H1 (cell line): ENCODE measurements around the gene RTTN. TPM values are rescaled to one million over a fixed set of nuclear protein-coding genes. Genes with fewer than 3 reads are reported as not detected.

Source experiments
- CTCF ChIA-PET: fragments of 300-600 bp; sonication (Branson Sonifier 250); formaldehyde crosslinking; loops from one replicate; lab custom pipeline; 2021; ENCODE audit not compliant: partially characterized antibody; lab: Charles Lee
- POLR2A ChIA-PET: fragments of 300-600 bp; sonication (Branson Sonifier 250); formaldehyde crosslinking; loops from one replicate; lab custom pipeline; 2021; ENCODE audit warnings: inconsistent platforms; ENCODE audit not compliant: partially characterized antibody; lab: Charles Lee
- DNase-seq, 2 experiments: peaks; one replicate each; pipeline versions ENCODE4 v3.0.0 to v3.0.0-alpha.2; 2010 to 2022; ENCODE audit warnings: low spot score in 2 of 2, low read depth in 1 of 2, mixed read lengths in 1 of 2
- FAIRE-seq: peaks from 2 replicates; lab custom pipeline; 2011; peaks lifted over from hg19 to GRCh38; lab: Jason Lieb, UNC
- H2AFZ ChIP-seq: 2 replicates; pipeline ENCODE4 v1.8.1; 2012; ENCODE audit warnings: low read length, inconsistent platforms
- H2AK5ac ChIP-seq: 2 replicates; pipeline ENCODE4 v1.6.1; 2013; ENCODE audit warnings: low read depth, low read length
- H2BK120ac ChIP-seq: replicated peaks from 2 replicates; pipeline ENCODE3; 2013; ENCODE audit warnings: low read depth, low read length, inconsistent platforms
- H2BK12ac ChIP-seq: 2 replicates; pipeline ENCODE4 v1.6.1; 2013; ENCODE audit warnings: low read depth, low read length
- H2BK15ac ChIP-seq: 2 replicates; pipeline ENCODE4 v1.6.1; 2013; ENCODE audit warnings: low read length
- H2BK20ac ChIP-seq: 2 replicates; pipeline ENCODE4 v1.6.1; 2013; ENCODE audit warnings: low read length
- H2BK5ac ChIP-seq: 2 replicates; pipeline ENCODE4 v1.6.1; 2013; ENCODE audit warnings: low read depth, low read length
- H3K14ac ChIP-seq: 2 replicates; pipeline ENCODE4 v1.6.1; 2013; ENCODE audit warnings: inconsistent platforms; ENCODE audit not compliant: insufficient read length
- H3K18ac ChIP-seq: 2 replicates; pipeline ENCODE4 v1.6.1; 2013; ENCODE audit warnings: low read length; ENCODE audit errors: extremely low read depth
- H3K23ac ChIP-seq: 2 replicates; pipeline ENCODE4 v1.6.1; 2013; ENCODE audit warnings: inconsistent platforms; ENCODE audit not compliant: insufficient read length
- H3K23me2 ChIP-seq: 2 replicates; pipeline ENCODE4 v1.6.1; 2013; ENCODE audit warnings: low read depth, low read length
- H3K27ac ChIP-seq: 2 replicates; pipeline ENCODE4 v1.6.1; 2011; ENCODE audit warnings: low read depth, low read length, inconsistent platforms
- H3K27me3 ChIP-seq, 4 experiments: replicated peaks in 1 of 4; 1 replicate in 1 of 4; 2 replicates in 3 of 4; pipeline versions ENCODE4 v1.6.1 to v1.8.1; 2011 to 2013; ENCODE audit warnings: low read length in 3 of 4, mild to moderate bottlenecking in 3 of 4, inconsistent platforms in 2 of 4, mixed read lengths in 2 of 4, moderate library complexity in 1 of 4; ENCODE audit not compliant: control insufficient read depth in 3 of 4, insufficient read depth in 3 of 4; ENCODE audit errors: extremely low read depth in 1 of 4
- H3K36me3 ChIP-seq, 4 experiments: 2 replicates each; pipeline versions ENCODE4 v1.6.1 to v1.8.1; 2011 to 2013; ENCODE audit warnings: mild to moderate bottlenecking in 4 of 4, low read length in 3 of 4, moderate library complexity in 2 of 4, control low read depth in 1 of 4, inconsistent platforms in 1 of 4; ENCODE audit not compliant: insufficient read depth in 4 of 4, control insufficient read depth in 2 of 4
- H3K4ac ChIP-seq: replicated peaks from 2 replicates; pipeline ENCODE3; 2013; ENCODE audit warnings: low read length, low read depth, mixed read lengths, inconsistent platforms; ENCODE audit not compliant: insufficient read length
- H3K4me1 ChIP-seq, 4 experiments: replicated peaks in 1 of 4; 1 replicate in 1 of 4; 2 replicates in 3 of 4; pipeline versions ENCODE4 v1.6.1 to v1.8.1; 2011 to 2013; ENCODE audit warnings: low read length in 3 of 4, inconsistent platforms in 2 of 4, mixed read lengths in 1 of 4; ENCODE audit not compliant: insufficient read depth in 4 of 4, control insufficient read depth in 3 of 4
- H3K4me2 ChIP-seq, 2 experiments: 2 replicates each; pipeline versions ENCODE4 v1.6.1 to v1.8.1; 2011 to 2013; ENCODE audit warnings: low read depth in 2 of 2, low read length in 2 of 2, control low read depth in 1 of 2, inconsistent platforms in 1 of 2, mild to moderate bottlenecking in 1 of 2; ENCODE audit not compliant: insufficient read depth in 1 of 2
- H3K4me3 ChIP-seq, 4 experiments: fragments of 200-600, 300-600 bp in 1 of 4; sonication (generic), shearing (Covaris generic), sonication (Bioruptor Twin) in 1 of 4; 2 replicates each; pipeline versions ENCODE4 v1.5.1 to v1.8.1; 2011 to 2016; ENCODE audit warnings: low read length in 4 of 4, low read depth in 3 of 4, control low read depth in 2 of 4, inconsistent platforms in 2 of 4, mild to moderate bottlenecking in 2 of 4, mixed read lengths in 1 of 4, moderate library complexity in 1 of 4; ENCODE audit not compliant: insufficient read depth in 2 of 4; ENCODE audit errors: extremely low read depth in 1 of 4
- H3K56ac ChIP-seq: replicated peaks from 2 replicates; pipeline ENCODE3; 2013; ENCODE audit warnings: low read depth, mild to moderate bottlenecking, mixed read lengths, low read length, inconsistent platforms; ENCODE audit not compliant: insufficient read length
- H3K79me1 ChIP-seq: 2 replicates; pipeline ENCODE4 v1.6.1; 2013; ENCODE audit warnings: low read depth, low read length, control low read depth
- H3K79me2 ChIP-seq, 2 experiments: 2 replicates each; pipeline versions ENCODE4 v1.6.1 to v1.8.1; 2012 to 2013; ENCODE audit warnings: low read length in 2 of 2, mild to moderate bottlenecking in 2 of 2, inconsistent platforms in 1 of 2; ENCODE audit not compliant: insufficient read depth in 2 of 2, control insufficient read depth in 1 of 2
- H3K9ac ChIP-seq, 4 experiments: replicated peaks in 1 of 4; 1 replicate in 1 of 4; 2 replicates in 3 of 4; pipeline versions ENCODE4 v1.6.1 to v1.8.1; 2011 to 2013; ENCODE audit warnings: low read depth in 3 of 4, low read length in 3 of 4, control low read depth in 2 of 4, mild to moderate bottlenecking in 2 of 4, moderate library complexity in 2 of 4, inconsistent platforms in 1 of 4; ENCODE audit errors: extremely low read depth in 1 of 4
- H3K9me3 ChIP-seq, 2 experiments: 2 replicates each; pipeline versions ENCODE4 v1.6.1 to v1.8.1; 2012 to 2013; ENCODE audit warnings: mild to moderate bottlenecking in 2 of 2, moderate library complexity in 2 of 2, control low read depth in 1 of 2, inconsistent platforms in 1 of 2, low read depth in 1 of 2, low read length in 1 of 2, mixed read lengths in 1 of 2; ENCODE audit not compliant: insufficient read depth in 2 of 2
- H4K20me1 ChIP-seq, 2 experiments: replicated peaks in 1 of 2; 2 replicates each; pipeline versions ENCODE3 to v1.8.1; 2011 to 2013; ENCODE audit warnings: inconsistent platforms in 2 of 2, low read length in 2 of 2, mild to moderate bottlenecking in 1 of 2; ENCODE audit not compliant: insufficient read depth in 2 of 2, control insufficient read depth in 1 of 2
- H4K5ac ChIP-seq: 2 replicates; pipeline ENCODE4 v1.6.1; 2013; ENCODE audit warnings: low read length, low read depth, mixed read lengths, inconsistent platforms; ENCODE audit not compliant: insufficient read length
- H4K8ac ChIP-seq: 2 replicates; pipeline ENCODE4 v1.8.0; 2013; ENCODE audit warnings: mild to moderate bottlenecking, moderate library complexity, low read length, inconsistent platforms; ENCODE audit not compliant: insufficient read depth; ENCODE audit errors: extremely low read depth
- H4K91ac ChIP-seq: replicated peaks from 2 replicates; pipeline ENCODE3; 2013; ENCODE audit warnings: low read length, mixed read lengths, inconsistent platforms; ENCODE audit not compliant: insufficient read length
- CBX5 ChIP-seq: fragments of 300-800, 300-1000 bp; sonication (generic); IDR thresholded peaks from 2 replicates; pipeline ENCODE4 v1.7.1; 2016; ENCODE audit warnings: antibody characterized with exemption, low read length, low read depth
- CBX8 ChIP-seq: fragments of 300-800, 300-1000 bp; sonication (generic); IDR thresholded peaks from 2 replicates; pipeline ENCODE4 v1.7.1; 2016; ENCODE audit warnings: low read depth, low read length, borderline replicate concordance
- CEBPB ChIP-seq: IDR thresholded peaks from 2 replicates; pipeline ENCODE4 v1.6.1; 2012; ENCODE audit warnings: low read depth, low read length
- CHD2 ChIP-seq: IDR thresholded peaks from 2 replicates; pipeline ENCODE4 v1.6.1; 2012; ENCODE audit warnings: low read length, improper control_type of control experiment
- EP300 ChIP-seq, 2 experiments: IDR thresholded peaks; 1 replicate in 1 of 2; 2 replicates in 1 of 2; pipeline ENCODE4 v1.6.1; 2011 to 2012; ENCODE audit warnings: low read depth in 2 of 2, low read length in 2 of 2, mild to moderate bottlenecking in 2 of 2, borderline replicate concordance in 1 of 2, inconsistent platforms in 1 of 2, moderate library complexity in 1 of 2
- GTF2F1 ChIP-seq: IDR thresholded peaks from 2 replicates; pipeline ENCODE4 v1.6.1; 2012; ENCODE audit warnings: low read depth, low read length, improper control_type of control experiment, borderline replicate concordance
- JUND ChIP-seq: IDR thresholded peaks from 2 replicates; pipeline ENCODE4 v1.6.1; 2011; ENCODE audit warnings: mild to moderate bottlenecking, improper control_type of control experiment, low read length
- RFX5 ChIP-seq: IDR thresholded peaks from 2 replicates; pipeline ENCODE4 v1.6.1; 2011; ENCODE audit warnings: low read depth, low read length, improper control_type of control experiment, borderline replicate concordance
- SAP30 ChIP-seq: fragments of 300-600 bp; sonication (generic); IDR thresholded peaks from 2 replicates; pipeline ENCODE4 v1.7.1; 2012; ENCODE audit warnings: low read length, moderate library complexity, mild to moderate bottlenecking, inconsistent platforms; ENCODE audit not compliant: insufficient read depth, insufficient replicate concordance
- WGBS, 2 experiments: shearing (Covaris generic) in 1 of 2; methylation state at CpG; one replicate each; pipeline versions ENCODE4 v1.1.6 to v1.1.7; 2013 to 2015; ENCODE audit warnings: low lambda C conversion rate in 2 of 2, mixed read lengths in 2 of 2, inconsistent platforms in 1 of 2, low coverage in 1 of 2, missing lambda C conversion rate in 1 of 2; ENCODE audit not compliant: insufficient replicate concordance in 2 of 2, insufficient coverage in 1 of 2, insufficient read length in 1 of 2; ENCODE audit errors: extremely low coverage in 1 of 2, missing lambda C conversion rate in 1 of 2; 5-methylcytosine and 5-hydroxymethylcytosine counted together
- polyA plus RNA-seq, 7 experiments: library from polyadenylated mRNA; depleted of rRNA in 3 of 7; stranded (reverse) in 5 of 7; unstranded in 2 of 7; fragments of >200 nt in 5 of 7; fragments of 200-250 nt in 2 of 7; gene quantifications; 1 replicate in 5 of 7; 2 replicates in 1 of 7; 4 replicates in 1 of 7; pipeline versions ENCODE4 v1.2.1 to v1.2.3, GENCODE V29; 2011 to 2013; ENCODE audit warnings: missing spikeins in 2 of 7, mixed read lengths in 2 of 7
- total RNA-seq: library from RNA; stranded (reverse); fragmentation: NEBNext Ultra II Directional; extraction: Animal tissue kit (Norgen Biotek cat#: 25700); gene quantifications from 2 replicates; pipeline ENCODE4 v1.2.1, GENCODE V29; 2021
- TF ChIP-seq, protein P1 (sequence below): IDR thresholded peaks from 2 replicates; pipeline ENCODE4 v1.6.1; 2011; ENCODE audit warnings: low read depth, mild to moderate bottlenecking, low read length; ENCODE audit not compliant: insufficient read depth
- TF ChIP-seq, protein P2 (sequence below): IDR thresholded peaks from 2 replicates; pipeline ENCODE4 v1.6.1; 2011; ENCODE audit warnings: low read length, improper control_type of control experiment
- TF ChIP-seq, protein P3 (sequence below): IDR thresholded peaks from 2 replicates; pipeline ENCODE4 v1.6.1; 2012; ENCODE audit warnings: inconsistent platforms

RTTN gene
- total and polyA plus RNA-seq, 2 of the 8 experiments (the other 6 are each of a cell fraction or from before 2014, with no cell fraction given) = 9.1 to 21.4 TPM

DNA sequence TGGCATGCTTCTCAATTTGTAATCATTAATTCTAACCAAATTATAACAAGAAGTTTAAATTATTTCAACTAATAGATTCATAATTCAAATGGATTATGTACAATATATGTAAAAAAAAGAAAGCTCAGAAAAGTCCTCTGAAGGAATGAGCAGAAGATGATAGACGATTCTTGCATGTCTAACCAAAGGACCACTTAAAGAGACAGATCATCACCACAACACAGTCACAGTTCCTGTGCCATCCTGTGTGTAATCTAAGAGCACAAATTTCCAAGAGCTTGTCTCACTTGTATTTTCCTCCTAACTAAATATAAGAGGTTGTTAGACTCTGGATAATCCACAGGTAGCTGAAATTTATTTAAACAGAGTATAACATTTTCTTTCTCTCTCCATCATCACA lies 135.5 kb downstream of the RTTN start:
- no peak overlapping the region for H2BK15ac ChIP-seq
- H4K91ac ChIP-seq = no peak overlapping the region
- H3K27ac ChIP-seq = no peak overlapping the region
- no peak overlapping the region for H3K4ac ChIP-seq
- no peak overlapping the region for H2AFZ ChIP-seq
- H3K79me2 ChIP-seq = no peaks in the 10 kb centered on the region
- no peak overlapping the region for H3K18ac ChIP-seq
- H3K4me2 ChIP-seq = no peak overlapping the region
- H2AK5ac ChIP-seq = no peak overlapping the region
- POLR2A ChIA-PET = no interaction called here
- no peaks in the 10 kb centered on the region for H4K20me1 ChIP-seq
- H3K23ac ChIP-seq = no peak overlapping the region
- H4K5ac ChIP-seq = no peak overlapping the region
- H3K14ac ChIP-seq = no peak overlapping the region
- no peaks in the 10 kb centered on the region for H3K36me3 ChIP-seq
- no peak overlapping the region for H4K8ac ChIP-seq
- DNase-seq (no peak), FAIRE-seq (no peak)
- H3K27me3 ChIP-seq = peaks cover 0 to 1% (median 0%) of the 10 kb centered on the region in 4 experiments; a peak in 1 of 7 replicates
- no peak overlapping the region for H3K56ac ChIP-seq
- no peak overlapping the region for H2BK120ac ChIP-seq
- H2BK5ac ChIP-seq = no peak overlapping the region
- H2BK20ac ChIP-seq = no peak overlapping the region
- H2BK12ac ChIP-seq = no peak overlapping the region
- no peak overlapping the region for H3K4me3 ChIP-seq
- CTCF ChIA-PET = interaction anchor here (1.2 to 2.9 kb wide), 2 partner anchors 10 to 16 kb away, joined by 3 to 10 read pairs; no protein-coding TSS in a partner anchor
- H3K9ac ChIP-seq = no peak overlapping the region
- no peaks in the 10 kb centered on the region for H3K9me3 ChIP-seq
- H3K4me1 ChIP-seq = no peaks in the 10 kb centered on the region
- no peaks in the 10 kb centered on the region for H3K23me2 ChIP-seq
- H3K79me1 ChIP-seq = no peaks in the 10 kb centered on the region
- 100% methylated on average over 1 of the region's 1 CpG; no CpG with 5 or more reads in 1 of the 2 experiments for WGBS, 2 experiments
- TF ChIP-seq CHD2 = no peak
- TF ChIP-seq GTF2F1 = no peak
- no peak for TF ChIP-seq JUND
- TF ChIP-seq, protein P1, sequence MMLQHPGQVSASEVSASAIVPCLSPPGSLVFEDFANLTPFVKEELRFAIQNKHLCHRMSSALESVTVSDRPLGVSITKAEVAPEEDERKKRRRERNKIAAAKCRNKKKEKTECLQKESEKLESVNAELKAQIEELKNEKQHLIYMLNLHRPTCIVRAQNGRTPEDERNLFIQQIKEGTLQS = no peak
- no peak for TF ChIP-seq RFX5
- no peak for TF ChIP-seq CEBPB
- no peak for TF ChIP-seq CBX8
- no peak for TF ChIP-seq CBX5
- TF ChIP-seq, protein P2, sequence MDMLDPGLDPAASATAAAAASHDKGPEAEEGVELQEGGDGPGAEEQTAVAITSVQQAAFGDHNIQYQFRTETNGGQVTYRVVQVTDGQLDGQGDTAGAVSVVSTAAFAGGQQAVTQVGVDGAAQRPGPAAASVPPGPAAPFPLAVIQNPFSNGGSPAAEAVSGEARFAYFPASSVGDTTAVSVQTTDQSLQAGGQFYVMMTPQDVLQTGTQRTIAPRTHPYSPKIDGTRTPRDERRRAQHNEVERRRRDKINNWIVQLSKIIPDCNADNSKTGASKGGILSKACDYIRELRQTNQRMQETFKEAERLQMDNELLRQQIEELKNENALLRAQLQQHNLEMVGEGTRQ = no peak
- TF ChIP-seq, protein P3, sequence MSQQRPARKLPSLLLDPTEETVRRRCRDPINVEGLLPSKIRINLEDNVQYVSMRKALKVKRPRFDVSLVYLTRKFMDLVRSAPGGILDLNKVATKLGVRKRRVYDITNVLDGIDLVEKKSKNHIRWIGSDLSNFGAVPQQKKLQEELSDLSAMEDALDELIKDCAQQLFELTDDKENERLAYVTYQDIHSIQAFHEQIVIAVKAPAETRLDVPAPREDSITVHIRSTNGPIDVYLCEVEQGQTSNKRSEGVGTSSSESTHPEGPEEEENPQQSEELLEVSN = no peak
- no peak for TF ChIP-seq EP300 (IDR thresholded peaks at IDR 0.05; ENCODE audit: borderline replicate concordance in 1 of 2, low read depth in 2 of 2, low read length in 2 of 2)
- no peak for TF ChIP-seq SAP30
